Uterus (tissue), 4 donors: ENCODE measurements around the gene IKBIP. TPM values are rescaled to one million over a fixed set of nuclear protein-coding genes. Genes with fewer than 3 reads are reported as not detected.
"Not testable (repeated sequence)": the region's sequence is repeated elsewhere in the genome, so short reads cannot be mapped to it uniquely, and the experiment has no call there.

ENCODE experiments used
- DNase-seq, 2 donors: peaks; one replicate each; pipeline ENCODE4 v3.0.0-alpha.2; 2019 to 2020
- H3K27ac ChIP-seq, 2 donors: fragments of 200-600 bp; sonication (generic); 1 replicate in 1 of 2; 2 replicates in 1 of 2; pipeline ENCODE4 v1.5.1; 2016 to 2018
- H3K27me3 ChIP-seq, 2 donors: fragments of 200-600 bp; sonication (generic); one replicate each; pipeline ENCODE4 v1.5.1; 2018 to 2019; ENCODE audit warnings: control low read depth in 1 of 2
- H3K36me3 ChIP-seq, 2 donors: fragments of 200-600 bp; sonication (generic); one replicate each; pipeline ENCODE4 v1.5.1; 2019; ENCODE audit warnings: control low read depth in 1 of 2
- H3K4me1 ChIP-seq, 2 donors: fragments of 200-600 bp; sonication (generic); one replicate each; pipeline ENCODE4 v1.5.1; 2018 to 2019; ENCODE audit warnings: control low read depth in 1 of 2
- H3K4me3 ChIP-seq, 2 donors: fragments of 200-600 bp; sonication (generic); 1 replicate in 1 of 2; 2 replicates in 1 of 2; pipeline ENCODE4 v1.5.1; 2018 to 2019; ENCODE audit warnings: mild to moderate bottlenecking in 1 of 2
- H3K9me3 ChIP-seq, 2 donors: fragments of 200-600 bp; sonication (generic); one replicate each; pipeline ENCODE4 v1.5.1; 2019; ENCODE audit warnings: control low read depth in 1 of 2
- CTCF ChIP-seq, 4 experiments: fragments of 200-600 bp in 2 of 4; fragments of 450-650 bp in 2 of 4; sonication (generic) in 2 of 4; IDR thresholded peaks; one replicate each; pipeline ENCODE4 v1.5.1; 2016 to 2019; ENCODE audit warnings: antibody characterized with exemption in 4 of 4, mild to moderate bottlenecking in 2 of 4, moderate library complexity in 1 of 4
- POLR2A ChIP-seq, 2 donors: fragments of 450-650 bp; IDR thresholded peaks; one replicate each; pipeline ENCODE4 v1.6.1; 2016; ENCODE audit warnings: antibody characterized with exemption in 2 of 2, mild to moderate bottlenecking in 1 of 2, moderate library complexity in 1 of 2
- intact Hi-C: fragments of 100-400 bp; cut with DNase I; formaldehyde crosslinking; loops from one replicate; pipeline ENCODE4 v1.15.1; 2023; ENCODE audit warnings: low total_unique reads
- total RNA-seq, 4 donors: library from RNA; depleted of rRNA in 3 of 4; stranded (reverse); fragments of >200 nt in 3 of 4; gene quantifications; one replicate each; pipeline versions ENCODE4 v1.1.0 to v1.2.4, GENCODE V29; 2014 to 2023
- donor health status: DM: yes; HTN: yes; CAD: no.

The IKBIP gene
- total RNA-seq, 4 donors from 2014 or later = 11.8 to 37.3 (median 18.0) TPM

- TF ChIP-seq POLR2A (IDR thresholded peaks at IDR 0.05) = no peak
- no peak for TF ChIP-seq CTCF (IDR thresholded peaks at IDR 0.05)
- H3K4me3 ChIP-seq = peak overlapping the region; percentile 88 to 97
- H3K27ac ChIP-seq = peak overlapping the region in 1 of 2 donors; percentile 91
- intact Hi-C loops = no loop called here
- no peaks in the 10 kb centered on the region for H3K36me3 ChIP-seq
- DNase-seq = no peak
- no peaks in the 10 kb centered on the region for H3K27me3 ChIP-seq
- H3K9me3 ChIP-seq = no peaks in the 10 kb centered on the region
- no peaks in the 10 kb centered on the region for H3K4me1 ChIP-seq
Measured at GRCh38 chr12:98646294-98647090, 1.9 kb upstream of the IKBIP start.

- no peak for TF ChIP-seq POLR2A (IDR thresholded peaks at IDR 0.05)
- TF ChIP-seq CTCF (IDR thresholded peaks at IDR 0.05) = no peak
Measured at GRCh38 chr12:98645572-98646067, 1.0 kb upstream of the IKBIP start.

GRCh38 chr12:98644433-98644711, 216 bp downstream of the IKBIP start:
- no peak for DNase-seq
- Histone ChIP-seq H3K4me1 (no peaks in the 10 kb centered on the region), H3K27ac (peak overlapping the region; percentile 87 to 91), H3K36me3 (no peaks in the 10 kb centered on the region), H3K27me3 (no peaks in the 10 kb centered on the region), H3K9me3 (no peaks in the 10 kb centered on the region), H3K4me3 (peak overlapping the region; percentile 88 to 97)
- no peak for TF ChIP-seq POLR2A (IDR thresholded peaks at IDR 0.05)
- peak in 1 of 4 experiments; percentile 4 for TF ChIP-seq CTCF (IDR thresholded peaks at IDR 0.05)
- intact Hi-C loops = no loop called here

More at GRCh38 chr12:98645572-98646067, 1.0 kb upstream of the IKBIP start:
- peak overlapping the region; percentile 88 to 97 for H3K4me3 ChIP-seq
- H3K27me3 ChIP-seq = no peaks in the 10 kb centered on the region
- no peaks in the 10 kb centered on the region for H3K4me1 ChIP-seq
- no peaks in the 10 kb centered on the region for H3K9me3 ChIP-seq
- DNase-seq = peak in 1 of 2 donors; percentile 24
- no peaks in the 10 kb centered on the region for H3K36me3 ChIP-seq
- intact Hi-C loops = no loop called here
- H3K27ac ChIP-seq = peak overlapping the region; percentile 87 to 91

GRCh38 chr12:98642801-98643200, 1.8 kb downstream of the IKBIP start:
- H3K4me3 ChIP-seq, H3K36me3 ChIP-seq, intact Hi-C loops, H3K27ac ChIP-seq, H3K27me3 ChIP-seq, H3K4me1 ChIP-seq, DNase-seq, H3K9me3 ChIP-seq: not testable (repeated sequence)

GRCh38 chr12:98639491-98639890, 5.1 kb downstream of the IKBIP start:
- Histone ChIP-seq H3K4me1 (no peaks in the 10 kb centered on the region), H3K27ac (no peak overlapping the region), H3K27me3 (no peaks in the 10 kb centered on the region), H3K36me3 (no peaks in the 10 kb centered on the region), H3K4me3 (no peak overlapping the region), H3K9me3 (no peaks in the 10 kb centered on the region)
- intact Hi-C loops = no loop called here
- no peak for DNase-seq
- TF ChIP-seq CTCF (IDR thresholded peaks at IDR 0.05) (no peak), POLR2A (IDR thresholded peaks at IDR 0.05) (no peak)
